ENCODE measurements around the gene MTA3. TPM values are rescaled to one million over a fixed set of nuclear protein-coding genes. Genes with fewer than 3 reads are reported as not detected.
"Not testable (repeated sequence)": the region's sequence is repeated elsewhere in the genome, so short reads cannot be mapped to it uniquely, and the experiment has no call there.

The MTA3 gene
- total and polyA plus RNA-seq, 11 donors, result 11.9 to 31.8 (median 23.3) TPM

DNA sequence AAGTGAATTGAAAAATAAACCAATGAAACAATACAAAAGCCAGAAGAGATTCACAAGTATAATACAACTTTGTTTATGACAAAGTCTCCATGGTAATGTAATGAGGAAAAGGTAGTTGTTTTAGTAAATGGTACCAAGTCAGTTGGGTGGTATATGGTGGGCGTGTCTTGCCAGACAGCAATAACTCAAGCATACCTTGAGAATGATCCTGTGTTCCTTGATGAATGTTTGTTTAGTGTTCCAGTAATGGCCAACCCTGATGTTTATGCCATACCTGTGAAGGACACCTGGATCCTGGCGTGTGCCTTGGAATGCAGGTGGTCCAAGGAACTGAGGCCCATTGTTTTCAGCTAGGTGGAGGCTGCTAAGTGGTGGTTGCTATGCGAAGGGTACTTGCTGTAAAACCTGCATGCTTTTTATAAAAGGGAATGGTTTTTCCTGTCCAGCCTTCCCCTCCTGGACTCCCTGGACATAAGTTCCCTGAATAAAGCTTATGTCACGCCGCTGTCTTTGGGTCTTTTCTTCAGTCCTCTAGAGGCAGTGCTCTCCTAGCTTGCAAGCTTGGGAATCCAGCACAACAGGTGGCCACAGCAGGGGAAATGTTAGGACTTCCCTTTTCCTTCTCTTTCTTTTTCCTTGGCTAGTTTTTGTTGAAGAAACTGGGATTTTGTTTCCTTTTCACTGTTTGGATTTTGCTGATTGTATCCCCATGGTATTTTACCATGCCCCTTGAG is 54.7 kb downstream of the MTA3 start:
- ATAC-seq, result no peak
- TF ChIP-seq, protein P1, sequence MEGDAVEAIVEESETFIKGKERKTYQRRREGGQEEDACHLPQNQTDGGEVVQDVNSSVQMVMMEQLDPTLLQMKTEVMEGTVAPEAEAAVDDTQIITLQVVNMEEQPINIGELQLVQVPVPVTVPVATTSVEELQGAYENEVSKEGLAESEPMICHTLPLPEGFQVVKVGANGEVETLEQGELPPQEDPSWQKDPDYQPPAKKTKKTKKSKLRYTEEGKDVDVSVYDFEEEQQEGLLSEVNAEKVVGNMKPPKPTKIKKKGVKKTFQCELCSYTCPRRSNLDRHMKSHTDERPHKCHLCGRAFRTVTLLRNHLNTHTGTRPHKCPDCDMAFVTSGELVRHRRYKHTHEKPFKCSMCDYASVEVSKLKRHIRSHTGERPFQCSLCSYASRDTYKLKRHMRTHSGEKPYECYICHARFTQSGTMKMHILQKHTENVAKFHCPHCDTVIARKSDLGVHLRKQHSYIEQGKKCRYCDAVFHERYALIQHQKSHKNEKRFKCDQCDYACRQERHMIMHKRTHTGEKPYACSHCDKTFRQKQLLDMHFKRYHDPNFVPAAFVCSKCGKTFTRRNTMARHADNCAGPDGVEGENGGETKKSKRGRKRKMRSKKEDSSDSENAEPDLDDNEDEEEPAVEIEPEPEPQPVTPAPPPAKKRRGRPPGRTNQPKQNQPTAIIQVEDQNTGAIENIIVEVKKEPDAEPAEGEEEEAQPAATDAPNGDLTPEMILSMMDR (IDR thresholded peaks at IDR 0.05), result no peak
- TF ChIP-seq POLR2A (IDR thresholded peaks at IDR 0.05), result no peak
- WGBS, 4 donors, result 69 to 97% (median 79%) methylated on average over 5 of the region's 5 CpGs
- H3K4me3 ChIP-seq, result no peak overlapping the region
- peaks cover 0 to 6% (median 0%) of the 10 kb centered on the region in 12 donors for H3K4me1 ChIP-seq
- intact Hi-C loops (cut with DNase I), result no loop called here
- no peaks in the 10 kb centered on the region for H3K9me3 ChIP-seq
- no peak overlapping the region for H3K27ac ChIP-seq
- peaks cover 0 to 16% (median 5%) of the 10 kb centered on the region in 9 donors for H3K36me3 ChIP-seq
- no peak for DNase-seq
- H3K27me3 ChIP-seq, result no peaks in the 10 kb centered on the region

GRCh38 chr2:42624047-42624446 is 55.6 kb downstream of the MTA3 start:
- 95 to 100% (median 98%) methylated on average over 2 of the region's 2 CpGs for WGBS, 4 donors
- H3K4me1 ChIP-seq, result peaks cover 0 to 2% (median 0%) of the 10 kb centered on the region in 12 donors
- H3K27me3 ChIP-seq, result no peaks in the 10 kb centered on the region
- no peaks in the 10 kb centered on the region for H3K9me3 ChIP-seq
- ATAC-seq, result no peak
- no peak for DNase-seq
- H3K4me3 ChIP-seq, result no peak overlapping the region
- intact Hi-C loops (cut with DNase I), result no loop called here
- H3K36me3 ChIP-seq, result peaks cover 0 to 8% (median 5%) of the 10 kb centered on the region in 9 donors
- TF ChIP-seq, protein P1 (IDR thresholded peaks at IDR 0.05), result no peak
- TF ChIP-seq POLR2A (IDR thresholded peaks at IDR 0.05), result no peak
- no peak overlapping the region for H3K27ac ChIP-seq

DNA sequence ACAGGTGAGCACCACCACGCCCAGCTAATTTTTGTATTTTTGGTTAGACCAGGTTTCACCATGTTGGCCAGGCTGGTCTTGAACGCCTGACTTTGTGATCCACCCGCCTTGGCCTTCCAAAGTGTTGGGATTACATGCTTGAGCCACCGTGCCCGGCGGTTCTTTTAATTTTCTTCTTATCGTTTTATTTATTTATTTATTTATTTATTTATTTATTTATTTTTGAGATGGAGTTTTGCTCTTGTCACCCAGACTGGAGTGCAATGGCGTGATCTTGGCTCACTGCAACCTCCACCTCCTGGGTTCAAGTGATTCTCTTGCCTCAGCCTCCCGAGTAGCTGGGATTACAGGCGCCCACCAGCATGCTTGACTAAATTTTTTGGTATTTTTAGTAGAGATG is 59.6 kb downstream of the MTA3 start:
- WGBS, 4 donors, result 97 to 98% (median 98%) methylated on average over 10 of the region's 10 CpGs

GRCh38 chr2:42636934-42637333 is 68.5 kb downstream of the MTA3 start:
- TF ChIP-seq, protein P1 (IDR thresholded peaks at IDR 0.05), result no peak
- no peak for TF ChIP-seq POLR2A (IDR thresholded peaks at IDR 0.05)

More for the DNA sequence above, 59.6 kb downstream of the MTA3 start:
- H3K9me3 ChIP-seq; DNase-seq; H3K27ac ChIP-seq; H3K4me3 ChIP-seq; H3K27me3 ChIP-seq; intact Hi-C loops (cut with DNase I); H3K4me1 ChIP-seq; ATAC-seq; H3K36me3 ChIP-seq: not testable (repeated sequence)

More at GRCh38 chr2:42636934-42637333, 68.5 kb downstream of the MTA3 start:
- DNase-seq (no peak), ATAC-seq (no peak)
- Histone ChIP-seq H3K9me3 (no peaks in the 10 kb centered on the region), H3K4me1 (peaks cover 0 to 8% (median 3%) of the 10 kb centered on the region in 12 donors), H3K4me3 (no peak overlapping the region), H3K27me3 (no peaks in the 10 kb centered on the region), H3K36me3 (peaks cover 0 to 4% (median 0%) of the 10 kb centered on the region in 9 donors), H3K27ac (no peak overlapping the region)
- 94 to 97% (median 96%) methylated on average over 6 of the region's 6 CpGs for WGBS, 4 donors
- intact Hi-C loops (cut with DNase I), result no loop called here
